ENCODE results near the gene PSENEN.

Gene PSENEN

GRCh38 chr19:35745328-35746086 lies at the start of gene PSENEN, which contains the start of gene U2AF1L4:
PSENEN (plus strand) TSS chr19:35745651; CDS start chr19:35745931, 280 bp downstream.
U2AF1L4 (minus strand) TSS chr19:35745418; CDS start chr19:35745391, 27 bp downstream.
- peak; percentile 92 for DNase-seq

- DNase-seq: no peak
Observed at GRCh38 chr19:35695895-35696422, 49.5 kb upstream of the PSENEN start.

- no peak for DNase-seq
Observed at GRCh38 chr19:35696835-35697234, 48.6 kb upstream of the PSENEN start.

GRCh38 chr19:35702223-35703012 lies 43.0 kb upstream of the PSENEN start:
- DNase-seq: peak; percentile 89

- DNase-seq: no peak
Observed at GRCh38 chr19:35703343-35703742, 42.1 kb upstream of the PSENEN start.

- DNase-seq: no peak
Observed at GRCh38 chr19:35704218-35704617, 41.2 kb upstream of the PSENEN start, which contains the start of gene ZBTB32. ZBTB32 (plus strand) TSS chr19:35704558; CDS start chr19:35714627, 10,069 bp downstream.

- DNase-seq: no peak
Observed at GRCh38 chr19:35708391-35708790, 37.1 kb upstream of the PSENEN start.

- no peak for DNase-seq
Observed at GRCh38 chr19:35710784-35711723, 34.4 kb upstream of the PSENEN start.

GRCh38 chr19:35712567-35713505 lies 32.6 kb upstream of the PSENEN start:
- DNase-seq: no peak

GRCh38 chr19:35713506-35713850 lies 32.0 kb upstream of the PSENEN start:
- no peak for DNase-seq

- no peak for DNase-seq
Observed at GRCh38 chr19:35713904-35714495, 31.5 kb upstream of the PSENEN start.

- DNase-seq: no peak
Observed at GRCh38 chr19:35714601-35715354, 30.7 kb upstream of the PSENEN start.

- no peak for DNase-seq
Observed at GRCh38 chr19:35715355-35715809, 30.1 kb upstream of the PSENEN start.

GRCh38 chr19:35715981-35716800 lies 29.3 kb upstream of the PSENEN start:
- DNase-seq: no peak

GRCh38 chr19:35716801-35717664 lies 28.4 kb upstream of the PSENEN start:
- DNase-seq: peak; percentile 95

GRCh38 chr19:35717665-35718344 lies 27.6 kb upstream of the PSENEN start, which contains the start of gene KMT2B:
KMT2B (plus strand) TSS chr19:35718003; CDS start chr19:35718019, 16 bp downstream.
- no peak for DNase-seq

- peak; percentile 38 for DNase-seq
Observed at GRCh38 chr19:35718345-35719041, 27.0 kb upstream of the PSENEN start.
